Tibial nerve (tissue), 4 donors: ENCODE data around the gene ELMO1.

ENCODE experiments used
- CTCF ChIP-seq, 5 experiments: fragments of 200-600 bp in 3 of 5; fragments of 450-650 bp in 2 of 5; sonication (generic) in 3 of 5; IDR thresholded peaks; one replicate each; pipeline ENCODE4 v1.5.1; 2016 to 2019; ENCODE audit warnings: antibody characterized with exemption in 5 of 5, mild to moderate bottlenecking in 3 of 5, moderate library complexity in 2 of 5
- EP300 ChIP-seq, 2 donors: sonication (generic); formaldehyde crosslinking; IDR thresholded peaks; one replicate each; pipeline ENCODE4 v1.6.1; 2017; ENCODE audit warnings: antibody characterized with exemption in 2 of 2, mild to moderate bottlenecking in 1 of 2
- POLR2A ChIP-seq, 2 donors: fragments of 450-650 bp; IDR thresholded peaks; one replicate each; pipeline ENCODE4 v1.6.1; 2017; ENCODE audit warnings: antibody characterized with exemption in 2 of 2, mild to moderate bottlenecking in 2 of 2, moderate library complexity in 2 of 2

GRCh38 chr7:37174460-37174859 is 274.2 kb downstream of the ELMO1 start:
- TF ChIP-seq CTCF (IDR thresholded peaks at IDR 0.05) (no peak), EP300 (IDR thresholded peaks at IDR 0.05) (no peak), POLR2A (IDR thresholded peaks at IDR 0.05) (no peak)
